ENCODE data around the gene CPZ.
"Not testable (repeated sequence)": the region's sequence is repeated elsewhere in the genome, so short reads cannot be mapped to it uniquely, and the experiment has no call there.

Gene CPZ

GRCh38 chr4:8571702-8572685, 20.6 kb upstream of the CPZ start:
- Histone ChIP-seq H3K9me3 (ENCODE audit: control insufficient read depth, insufficient read depth, low read length) (no peaks in the 10 kb centered on the region), H3K4me3 (ENCODE audit: low read length) (no peak overlapping the region), H3K4me1 (ENCODE audit: control insufficient read depth, insufficient read depth, low read length) (no peaks in the 10 kb centered on the region; the same call in 1 of the 2 replicates), H3K27me3 (ENCODE audit: control insufficient read depth, insufficient read depth, low read length) (no peaks in the 10 kb centered on the region), H3K27ac (ENCODE audit: low read length) (no peak overlapping the region), H3K36me3 (ENCODE audit: control insufficient read depth, insufficient read depth, low read length) (no peaks in the 10 kb centered on the region)
- no CpG with 5 or more reads among the region's 6 CpGs for WGBS (ENCODE audit: insufficient coverage, insufficient read length)
- DNase-seq (ENCODE audit: low read depth, low spot score) = no peak

GRCh38 chr4:8573266-8573665, 19.3 kb upstream of the CPZ start:
- Histone ChIP-seq H3K9me3 (ENCODE audit: control insufficient read depth, insufficient read depth, low read length) (no peaks in the 10 kb centered on the region), H3K36me3 (ENCODE audit: control insufficient read depth, insufficient read depth, low read length) (no peaks in the 10 kb centered on the region), H3K27ac (ENCODE audit: low read length) (no peak overlapping the region), H3K4me1 (ENCODE audit: control insufficient read depth, insufficient read depth, low read length) (0 out of 2 replicates have a peak, but pooled peaks cover 2% of the 10 kb centered on the region), H3K4me3 (ENCODE audit: low read length) (no peak overlapping the region), H3K27me3 (ENCODE audit: control insufficient read depth, insufficient read depth, low read length) (no peaks in the 10 kb centered on the region)
- WGBS (ENCODE audit: insufficient coverage, insufficient read length) = no CpG with 5 or more reads among the region's 5 CpGs
- no peak for DNase-seq (ENCODE audit: low read depth, low spot score)

- no peak for DNase-seq (ENCODE audit: low read depth, low spot score)
- Histone ChIP-seq H3K9me3 (ENCODE audit: control insufficient read depth, insufficient read depth, low read length) (no peaks in the 10 kb centered on the region), H3K27ac (ENCODE audit: low read length) (no peak overlapping the region), H3K27me3 (ENCODE audit: control insufficient read depth, insufficient read depth, low read length) (no peaks in the 10 kb centered on the region), H3K4me1 (ENCODE audit: control insufficient read depth, insufficient read depth, low read length) (peaks cover 3% of the 10 kb centered on the region; the same call in 1 of the 2 replicates), H3K36me3 (ENCODE audit: control insufficient read depth, insufficient read depth, low read length) (no peaks in the 10 kb centered on the region), H3K4me3 (ENCODE audit: low read length) (no peak overlapping the region)
- WGBS (ENCODE audit: insufficient coverage, insufficient read length) = no CpG with 5 or more reads among the region's 5 CpGs
These were observed 17.7 kb upstream of the CPZ start for GRCh38 chr4:8574796-8575370.

- Histone ChIP-seq H3K4me1 (ENCODE audit: control insufficient read depth, insufficient read depth, low read length) (peaks cover 3% of the 10 kb centered on the region; the same call in 1 of the 2 replicates), H3K27ac (ENCODE audit: low read length) (no peak overlapping the region), H3K36me3 (ENCODE audit: control insufficient read depth, insufficient read depth, low read length) (no peaks in the 10 kb centered on the region), H3K27me3 (ENCODE audit: control insufficient read depth, insufficient read depth, low read length) (no peaks in the 10 kb centered on the region), H3K9me3 (ENCODE audit: control insufficient read depth, insufficient read depth, low read length) (no peaks in the 10 kb centered on the region), H3K4me3 (ENCODE audit: low read length) (no peak overlapping the region)
- no CpG with 5 or more reads among the region's 4 CpGs for WGBS (ENCODE audit: insufficient coverage, insufficient read length)
- DNase-seq (ENCODE audit: low read depth, low spot score) = no peak
These were observed 17.1 kb upstream of the CPZ start for GRCh38 chr4:8575457-8575856.

- H3K27me3 ChIP-seq (ENCODE audit: control insufficient read depth, insufficient read depth, low read length); DNase-seq (ENCODE audit: low read depth, low spot score); H3K9me3 ChIP-seq (ENCODE audit: control insufficient read depth, insufficient read depth, low read length); H3K36me3 ChIP-seq (ENCODE audit: control insufficient read depth, insufficient read depth, low read length); H3K4me3 ChIP-seq (ENCODE audit: low read length); H3K27ac ChIP-seq (ENCODE audit: low read length); H3K4me1 ChIP-seq (ENCODE audit: control insufficient read depth, insufficient read depth, low read length): not testable (repeated sequence)
- no CpG with 5 or more reads among the region's 5 CpGs for WGBS (ENCODE audit: insufficient coverage, insufficient read length)
These were observed 16.0 kb upstream of the CPZ start for GRCh38 chr4:8576591-8576990.

- peaks cover 7% of the 10 kb centered on the region for H3K4me1 ChIP-seq (ENCODE audit: control insufficient read depth, insufficient read depth, low read length)
- H3K36me3 ChIP-seq (ENCODE audit: control insufficient read depth, insufficient read depth, low read length) = peaks cover 4% of the 10 kb centered on the region; the same call in 1 of the 2 replicates
- H3K9me3 ChIP-seq (ENCODE audit: control insufficient read depth, insufficient read depth, low read length) = no peaks in the 10 kb centered on the region
- no CpG with 5 or more reads among the region's 8 CpGs for WGBS (ENCODE audit: insufficient coverage, insufficient read length)
- peaks cover 3% of the 10 kb centered on the region; the same call in 1 of the 2 replicates for H3K27me3 ChIP-seq (ENCODE audit: control insufficient read depth, insufficient read depth, low read length)
- DNase-seq (ENCODE audit: low read depth, low spot score) = no peak
- no peak overlapping the region for H3K27ac ChIP-seq (ENCODE audit: low read length)
- H3K4me3 ChIP-seq (ENCODE audit: low read length) = no peak overlapping the region
These were observed 15.5 kb upstream of the CPZ start for GRCh38 chr4:8577046-8577445.

GRCh38 chr4:8577972-8578371, 14.6 kb upstream of the CPZ start:
- H3K27me3 ChIP-seq (ENCODE audit: control insufficient read depth, insufficient read depth, low read length) = peaks cover 3% of the 10 kb centered on the region; the same call in 1 of the 2 replicates
- H3K4me3 ChIP-seq (ENCODE audit: low read length) = no peak overlapping the region
- no peak overlapping the region for H3K27ac ChIP-seq (ENCODE audit: low read length)
- H3K9me3 ChIP-seq (ENCODE audit: control insufficient read depth, insufficient read depth, low read length) = no peaks in the 10 kb centered on the region
- peaks cover 7% of the 10 kb centered on the region for H3K4me1 ChIP-seq (ENCODE audit: control insufficient read depth, insufficient read depth, low read length)
- no peak for DNase-seq (ENCODE audit: low read depth, low spot score)
- H3K36me3 ChIP-seq (ENCODE audit: control insufficient read depth, insufficient read depth, low read length) = peaks cover 4% of the 10 kb centered on the region; the same call in 1 of the 2 replicates
- no CpG with 5 or more reads among the region's 4 CpGs for WGBS (ENCODE audit: insufficient coverage, insufficient read length)

- H3K4me3 ChIP-seq (ENCODE audit: low read length) = no peak overlapping the region
- H3K36me3 ChIP-seq (ENCODE audit: control insufficient read depth, insufficient read depth, low read length) = peaks cover 4% of the 10 kb centered on the region; the same call in 1 of the 2 replicates
- no peak for DNase-seq (ENCODE audit: low read depth, low spot score)
- peaks cover 7% of the 10 kb centered on the region for H3K4me1 ChIP-seq (ENCODE audit: control insufficient read depth, insufficient read depth, low read length)
- H3K9me3 ChIP-seq (ENCODE audit: control insufficient read depth, insufficient read depth, low read length) = no peaks in the 10 kb centered on the region
- WGBS (ENCODE audit: insufficient coverage, insufficient read length) = no CpG with 5 or more reads among the region's 3 CpGs
- no peak overlapping the region for H3K27ac ChIP-seq (ENCODE audit: low read length)
- H3K27me3 ChIP-seq (ENCODE audit: control insufficient read depth, insufficient read depth, low read length) = peaks cover 3% of the 10 kb centered on the region; the same call in 1 of the 2 replicates
These were observed 13.8 kb upstream of the CPZ start for GRCh38 chr4:8578717-8579116.

GRCh38 chr4:8579526-8580320, 12.8 kb upstream of the CPZ start:
- peaks cover 7% of the 10 kb centered on the region for H3K4me1 ChIP-seq (ENCODE audit: control insufficient read depth, insufficient read depth, low read length)
- peaks cover 4% of the 10 kb centered on the region; the same call in 1 of the 2 replicates for H3K36me3 ChIP-seq (ENCODE audit: control insufficient read depth, insufficient read depth, low read length)
- H3K9me3 ChIP-seq (ENCODE audit: control insufficient read depth, insufficient read depth, low read length) = no peaks in the 10 kb centered on the region
- no peak for DNase-seq (ENCODE audit: low read depth, low spot score)
- no peak overlapping the region for H3K4me3 ChIP-seq (ENCODE audit: low read length)
- peaks cover 3% of the 10 kb centered on the region; the same call in 1 of the 2 replicates for H3K27me3 ChIP-seq (ENCODE audit: control insufficient read depth, insufficient read depth, low read length)
- WGBS (ENCODE audit: insufficient coverage, insufficient read length) = no CpG with 5 or more reads among the region's 12 CpGs
- no peak overlapping the region for H3K27ac ChIP-seq (ENCODE audit: low read length)
